Endothelial cell of umbilical vein (primary cell): ENCODE data around the gene CEP350.

Experiments
- CTCF ChIP-seq, 2 donors: IDR thresholded peaks; 1 replicate in 1 of 2; 2 replicates in 1 of 2; pipeline ENCODE4 v1.5.1; 2011; ENCODE audit warnings: low read length in 2 of 2, mild to moderate bottlenecking in 2 of 2, moderate library complexity in 2 of 2, control low read depth in 1 of 2, inconsistent platforms in 1 of 2, low read depth in 1 of 2; ENCODE audit not compliant: insufficient read depth in 1 of 2; ENCODE audit errors: extremely low read depth in 1 of 2
- EZH2 ChIP-seq: IDR thresholded peaks from 2 replicates; pipeline ENCODE4 v1.6.1; 2012; ENCODE audit warnings: borderline replicate concordance, low read depth, mild to moderate bottlenecking, moderate library complexity, low read length, inconsistent platforms; ENCODE audit not compliant: severe bottlenecking
- FOS ChIP-seq: IDR thresholded peaks from 2 replicates; pipeline ENCODE4 v1.6.1; 2011; ENCODE audit warnings: mild to moderate bottlenecking, low read length, moderate library complexity, borderline replicate concordance; ENCODE audit not compliant: insufficient read depth
- GATA2 ChIP-seq: IDR thresholded peaks from 2 replicates; pipeline ENCODE4 v1.7.0; 2011; ENCODE audit warnings: low read depth, mild to moderate bottlenecking, moderate library complexity, mixed read lengths, low read length; ENCODE audit not compliant: insufficient read length, insufficient read depth
- JUN ChIP-seq: IDR thresholded peaks from 2 replicates; pipeline ENCODE4 v1.6.1; 2011; ENCODE audit warnings: borderline replicate concordance, low read depth; ENCODE audit not compliant: insufficient read length, insufficient read depth
- MAX ChIP-seq: IDR thresholded peaks from 2 replicates; pipeline ENCODE4 v1.6.1; 2011; ENCODE audit not compliant: insufficient read depth, insufficient read length
- MYC ChIP-seq: IDR thresholded peaks from one replicate; pipeline ENCODE4 v1.6.1; 2011; ENCODE audit warnings: mild to moderate bottlenecking, low read depth, low read length
- POLR2A ChIP-seq: IDR thresholded peaks from 2 replicates; pipeline ENCODE4 v1.6.1; 2012; ENCODE audit warnings: low read depth, mild to moderate bottlenecking, control low read depth, low read length
- POLR2AphosphoS5 ChIP-seq: IDR thresholded peaks from 2 replicates; pipeline ENCODE4 v1.6.1; 2012; ENCODE audit warnings: low read depth, mild to moderate bottlenecking, control low read depth, low read length, moderate library complexity; ENCODE audit not compliant: insufficient read depth

GRCh38 chr1:179984942-179985341, 30.3 kb downstream of the CEP350 start:
- TF ChIP-seq CTCF (IDR thresholded peaks at IDR 0.05; ENCODE audit: extremely low read depth in 1 of 2, insufficient read depth in 1 of 2, low read depth in 1 of 2, low read length in 2 of 2) (no peak), MAX (no peak), EZH2 (no peak), POLR2A (no peak), JUN (no peak), POLR2AphosphoS5 (no peak), GATA2 (no peak), MYC (no peak), FOS (no peak)
